ENCODE measurements around the gene KRTAP5-3. TPM values are rescaled to one million over a fixed set of nuclear protein-coding genes. Genes with fewer than 3 reads are reported as not detected.
"Not testable (repeated sequence)": the region's sequence is repeated elsewhere in the genome, so short reads cannot be mapped to it uniquely, and the experiment has no call there.

The KRTAP5-3 gene
- total and polyA plus RNA-seq, 2 of the 8 experiments (the other 6 are each of a cell fraction or from before 2014, with no cell fraction given), result not detected

GRCh38 chr11:1582909-1583308, 25.4 kb downstream of the KRTAP5-3 start:
- not testable (repeated sequence) for DNase-seq (ENCODE audit: low read depth in 1 of 2, low spot score in 2 of 2); H3K18ac ChIP-seq (ENCODE audit: extremely low read depth, low read length); H2BK15ac ChIP-seq (ENCODE audit: low read length); FAIRE-seq; H3K4me3 ChIP-seq (ENCODE audit: extremely low read depth in 1 of 4, insufficient read depth in 2 of 4, low read depth in 3 of 4, low read length in 4 of 4); H3K4me1 ChIP-seq (replicated peaks in 1 of 4; ENCODE audit: control insufficient read depth in 3 of 4, insufficient read depth in 4 of 4, low read length in 3 of 4); H3K9ac ChIP-seq (replicated peaks in 1 of 4; ENCODE audit: extremely low read depth in 1 of 4, low read depth in 3 of 4, low read length in 3 of 4); H3K79me2 ChIP-seq (ENCODE audit: control insufficient read depth in 1 of 2, insufficient read depth in 2 of 2, low read length in 2 of 2); H3K23me2 ChIP-seq (ENCODE audit: low read depth, low read length); H4K91ac ChIP-seq (replicated peaks; ENCODE audit: insufficient read length, low read length); H3K56ac ChIP-seq (replicated peaks; ENCODE audit: insufficient read length, low read depth, low read length); H3K79me1 ChIP-seq (ENCODE audit: low read depth, low read length); H2BK20ac ChIP-seq (ENCODE audit: low read length); H3K23ac ChIP-seq (ENCODE audit: insufficient read length); H4K5ac ChIP-seq (ENCODE audit: insufficient read length, low read depth, low read length); H3K9me3 ChIP-seq (ENCODE audit: insufficient read depth in 2 of 2, low read depth in 1 of 2, low read length in 1 of 2); H3K14ac ChIP-seq (ENCODE audit: insufficient read length); H3K27ac ChIP-seq (ENCODE audit: low read depth, low read length); H3K27me3 ChIP-seq (replicated peaks in 1 of 4; ENCODE audit: control insufficient read depth in 3 of 4, extremely low read depth in 1 of 4, insufficient read depth in 3 of 4, low read length in 3 of 4); H3K4ac ChIP-seq (replicated peaks; ENCODE audit: insufficient read length, low read depth, low read length); H2BK120ac ChIP-seq (replicated peaks; ENCODE audit: low read depth, low read length); H2BK5ac ChIP-seq (ENCODE audit: low read depth, low read length); H2BK12ac ChIP-seq (ENCODE audit: low read depth, low read length); H4K20me1 ChIP-seq (replicated peaks in 1 of 2; ENCODE audit: control insufficient read depth in 1 of 2, insufficient read depth in 2 of 2, low read length in 2 of 2); H3K36me3 ChIP-seq (ENCODE audit: control insufficient read depth in 2 of 4, insufficient read depth in 4 of 4, low read length in 3 of 4); H3K4me2 ChIP-seq (ENCODE audit: insufficient read depth in 1 of 2, low read depth in 2 of 2, low read length in 2 of 2); H2AK5ac ChIP-seq (ENCODE audit: low read depth, low read length); H2AFZ ChIP-seq (ENCODE audit: low read length); H4K8ac ChIP-seq (ENCODE audit: extremely low read depth, insufficient read depth, low read length)
- ChIA-PET POLR2A (ENCODE audit: partially characterized antibody) (interaction anchor here (0.8 kb wide), 1 partner anchor 43 kb away, joined by 3 read pairs; no protein-coding TSS in a partner anchor), CTCF (ENCODE audit: partially characterized antibody) (interaction anchor here (0.6 to 1.9 kb wide), 6 partner anchors 8 to 63 kb away, joined by 3 to 9 read pairs (median 5); no protein-coding TSS in a partner anchor)
- WGBS, 2 experiments (ENCODE audit: extremely low coverage in 1 of 2, insufficient coverage in 1 of 2, insufficient read length in 1 of 2, insufficient replicate concordance in 2 of 2, low coverage in 1 of 2, low lambda C conversion rate in 2 of 2, missing lambda C conversion rate in 1 of 2), result 93% methylated on average over 2 of the region's 2 CpGs; no CpG with 5 or more reads in 1 of the 2 experiments

All from H1 (cell line).